Activated CD4-positive, alpha-beta memory T cell treated with anti-CD3 and anti-CD28 coated beads for 36 hours (primary cell): ENCODE data around the gene CREB3L2. TPM values are rescaled to one million over a fixed set of nuclear protein-coding genes. Genes with fewer than 3 reads are reported as not detected.
"Not testable (repeated sequence)": the region's sequence is repeated elsewhere in the genome, so short reads cannot be mapped to it uniquely, and the experiment has no call there.

Source experiments
- CTCF ChIA-PET: fragments of 350-600 bp; sonication (Branson Sonifier 250); formaldehyde crosslinking; loops from one replicate; lab custom pipeline; 2021; ENCODE audit warnings: antibody characterized with exemption, inconsistent platforms; lab: Charles Lee
- POLR2A ChIA-PET: fragments of 350-600 bp; sonication (Branson Sonifier 250); formaldehyde crosslinking; loops from one replicate; lab custom pipeline; 2021; ENCODE audit warnings: antibody characterized with exemption; lab: Charles Lee
- DNase-seq: peaks from one replicate; pipeline ENCODE4 v3.0.0-alpha.2; 2020
- H3K27ac Mint-ChIP-seq: one replicate; pipeline ENCODE4 v1.8.0; 2021; ENCODE audit warnings: mixed read lengths
- H3K27me3 Mint-ChIP-seq: one replicate; pipeline ENCODE4 v1.8.0; 2021; ENCODE audit warnings: mixed read lengths
- H3K36me3 Mint-ChIP-seq: one replicate; pipeline ENCODE4 v1.8.0; 2021; ENCODE audit warnings: mixed read lengths
- H3K4me1 Mint-ChIP-seq: one replicate; pipeline ENCODE4 v1.8.0; 2021; ENCODE audit warnings: low read depth, mixed read lengths
- H3K4me3 Mint-ChIP-seq: one replicate; pipeline ENCODE4 v1.8.0; 2021; ENCODE audit warnings: mild to moderate bottlenecking, mixed read lengths
- H3K9me3 Mint-ChIP-seq: one replicate; pipeline ENCODE4 v1.8.0; 2021; ENCODE audit warnings: mixed read lengths
- intact Hi-C: fragments of 100-400 bp; cut with micrococcal nuclease; formaldehyde crosslinking; loops from one replicate; pipeline ENCODE4 v1.15.1; 2023
- total RNA-seq, 2 experiments: library from RNA; stranded (reverse); gene quantifications; one replicate each; pipeline ENCODE4 v1.2.3, GENCODE V29; 2021

Gene CREB3L2
- total RNA-seq, 2 experiments from 2014 or later, result 36.1 to 39.4 TPM

- POLR2A ChIA-PET, result no interaction called here
These were observed 24.7 kb downstream of the CREB3L2 start for GRCh38 chr7:137977173-137977572.

GRCh38 chr7:137976696-137977095 is 25.2 kb downstream of the CREB3L2 start:
- intact Hi-C loops, result no loop called here
- H3K27me3 Mint-ChIP-seq, result no peaks in the 10 kb centered on the region
- DNase-seq, result no peak
- H3K27ac Mint-ChIP-seq, result no peak overlapping the region
- no peak overlapping the region for H3K4me3 Mint-ChIP-seq
- H3K4me1 Mint-ChIP-seq, result peaks cover 5% of the 10 kb centered on the region
- POLR2A ChIA-PET, result no interaction called here
- peaks cover 6% of the 10 kb centered on the region for H3K36me3 Mint-ChIP-seq
- CTCF ChIA-PET, result no interaction called here
- H3K9me3 Mint-ChIP-seq, result no peaks in the 10 kb centered on the region

More at GRCh38 chr7:137977173-137977572, 24.7 kb downstream of the CREB3L2 start:
- CTCF ChIA-PET, result no interaction called here
- H3K4me1 Mint-ChIP-seq, result peaks cover 5% of the 10 kb centered on the region
- no peaks in the 10 kb centered on the region for H3K27me3 Mint-ChIP-seq
- intact Hi-C loops, result no loop called here
- peaks cover under 1% of the 10 kb centered on the region for H3K9me3 Mint-ChIP-seq
- H3K36me3 Mint-ChIP-seq, result peaks cover 6% of the 10 kb centered on the region
- H3K4me3 Mint-ChIP-seq, result no peak overlapping the region
- no peak overlapping the region for H3K27ac Mint-ChIP-seq
- DNase-seq, result no peak

GRCh38 chr7:137976232-137976631 is 25.7 kb downstream of the CREB3L2 start:
- POLR2A ChIA-PET, result no interaction called here
- no peaks in the 10 kb centered on the region for H3K9me3 Mint-ChIP-seq
- intact Hi-C loops, result no loop called here
- H3K4me3 Mint-ChIP-seq, result no peak overlapping the region
- CTCF ChIA-PET, result no interaction called here
- H3K4me1 Mint-ChIP-seq, result peaks cover 5% of the 10 kb centered on the region
- H3K27me3 Mint-ChIP-seq, result no peaks in the 10 kb centered on the region
- peaks cover 6% of the 10 kb centered on the region for H3K36me3 Mint-ChIP-seq
- DNase-seq, result no peak
- H3K27ac Mint-ChIP-seq, result no peak overlapping the region

GRCh38 chr7:137975768-137976167 is 26.1 kb downstream of the CREB3L2 start:
- intact Hi-C loops, result no loop called here
- ChIA-PET CTCF (interaction anchor here (1.0 kb wide), 1 partner anchor 350 kb away, joined by 4 read pairs; no protein-coding TSS in a partner anchor), POLR2A (no interaction called here)

GRCh38 chr7:137975221-137975620 is 26.7 kb downstream of the CREB3L2 start:
- POLR2A ChIA-PET, result no interaction called here
- Mint-ChIP-seq H3K36me3 (peaks cover 3% of the 10 kb centered on the region), H3K27me3 (no peaks in the 10 kb centered on the region), H3K4me1 (peaks cover 2% of the 10 kb centered on the region), H3K27ac (no peak overlapping the region), H3K4me3 (no peak overlapping the region), H3K9me3 (no peaks in the 10 kb centered on the region)
- intact Hi-C loops, result no loop called here
- CTCF ChIA-PET, result interaction anchor here (0.6 to 1.0 kb wide), 2 partner anchors 71 to 349 kb away, joined by 3 to 4 read pairs; no protein-coding TSS in a partner anchor
- DNase-seq, result no peak

More at GRCh38 chr7:137975768-137976167, 26.1 kb downstream of the CREB3L2 start:
- peaks cover 3% of the 10 kb centered on the region for H3K4me1 Mint-ChIP-seq
- peaks cover 4% of the 10 kb centered on the region for H3K36me3 Mint-ChIP-seq
- H3K27me3 Mint-ChIP-seq, result no peaks in the 10 kb centered on the region
- no peak overlapping the region for H3K4me3 Mint-ChIP-seq
- no peak overlapping the region for H3K27ac Mint-ChIP-seq
- H3K9me3 Mint-ChIP-seq, result no peaks in the 10 kb centered on the region
- DNase-seq, result no peak

- no peaks in the 10 kb centered on the region for H3K27me3 Mint-ChIP-seq
- H3K4me3 Mint-ChIP-seq, result no peak overlapping the region
- no peaks in the 10 kb centered on the region for H3K9me3 Mint-ChIP-seq
- DNase-seq, result no peak
- intact Hi-C loops, result no loop called here
- ChIA-PET CTCF (interaction anchor here (0.6 to 1.0 kb wide), 2 partner anchors 71 to 349 kb away, joined by 3 to 4 read pairs; no protein-coding TSS in a partner anchor), POLR2A (no interaction called here)
- no peak overlapping the region for H3K27ac Mint-ChIP-seq
- H3K4me1 Mint-ChIP-seq, result peaks cover 2% of the 10 kb centered on the region
- H3K36me3 Mint-ChIP-seq, result peaks cover 2% of the 10 kb centered on the region
These were observed 27.1 kb downstream of the CREB3L2 start for GRCh38 chr7:137974766-137975165.

GRCh38 chr7:137970253-137970975 is 31.5 kb downstream of the CREB3L2 start:
- CTCF ChIA-PET, result interaction anchor here (1.0 kb wide), 1 partner anchor 131 kb away, joined by 3 read pairs; no protein-coding TSS in a partner anchor
- POLR2A ChIA-PET, result no interaction called here
- Mint-ChIP-seq H3K4me1 (peaks cover 14% of the 10 kb centered on the region), H3K27me3 (no peaks in the 10 kb centered on the region), H3K27ac (no peak overlapping the region), H3K36me3 (peaks cover 4% of the 10 kb centered on the region), H3K4me3 (no peak overlapping the region), H3K9me3 (no peaks in the 10 kb centered on the region)
- no peak for DNase-seq
- intact Hi-C loops, result no loop called here

GRCh38 chr7:137969828-137970227 is 32.1 kb downstream of the CREB3L2 start:
- DNase-seq, result no peak
- Mint-ChIP-seq H3K27ac (no peak overlapping the region), H3K36me3 (peaks cover 4% of the 10 kb centered on the region), H3K27me3 (no peaks in the 10 kb centered on the region), H3K4me3 (no peak overlapping the region), H3K4me1 (peaks cover 14% of the 10 kb centered on the region), H3K9me3 (no peaks in the 10 kb centered on the region)
- intact Hi-C loops, result no loop called here
- CTCF ChIA-PET, result no interaction called here
- POLR2A ChIA-PET, result no interaction called here

GRCh38 chr7:137968890-137969289 is 33.0 kb downstream of the CREB3L2 start:
- H3K27me3 Mint-ChIP-seq, result no peaks in the 10 kb centered on the region
- no peaks in the 10 kb centered on the region for H3K9me3 Mint-ChIP-seq
- peaks cover 14% of the 10 kb centered on the region for H3K4me1 Mint-ChIP-seq
- H3K27ac Mint-ChIP-seq, result no peak overlapping the region
- ChIA-PET POLR2A (no interaction called here), CTCF (no interaction called here)
- DNase-seq, result no peak
- H3K36me3 Mint-ChIP-seq, result peaks cover 4% of the 10 kb centered on the region
- intact Hi-C loops, result no loop called here
- no peak overlapping the region for H3K4me3 Mint-ChIP-seq

- peaks cover 14% of the 10 kb centered on the region for H3K4me1 Mint-ChIP-seq
- H3K4me3 Mint-ChIP-seq, DNase-seq, H3K27ac Mint-ChIP-seq, intact Hi-C loops, H3K27me3 Mint-ChIP-seq, POLR2A ChIA-PET, H3K36me3 Mint-ChIP-seq, CTCF ChIA-PET, H3K9me3 Mint-ChIP-seq: not testable (repeated sequence)
These were observed 33.5 kb downstream of the CREB3L2 start for GRCh38 chr7:137968339-137968738.

- POLR2A ChIA-PET, result no interaction called here
- no peak overlapping the region for H3K27ac Mint-ChIP-seq
- no peak overlapping the region for H3K4me3 Mint-ChIP-seq
These were observed 34.5 kb downstream of the CREB3L2 start for GRCh38 chr7:137967143-137968018.

GRCh38 chr7:137966641-137967142 is 35.2 kb downstream of the CREB3L2 start:
- no peaks in the 10 kb centered on the region for H3K27me3 Mint-ChIP-seq
- DNase-seq, result no peak
- intact Hi-C loops, result no loop called here
- ChIA-PET POLR2A (no interaction called here), CTCF (interaction anchor here (1.3 kb wide), 1 partner anchor 63 kb away, joined by 3 read pairs; no protein-coding TSS in a partner anchor)
- no peak overlapping the region for H3K4me3 Mint-ChIP-seq
- peaks cover 4% of the 10 kb centered on the region for H3K36me3 Mint-ChIP-seq
- H3K27ac Mint-ChIP-seq, result no peak overlapping the region
- peaks cover 17% of the 10 kb centered on the region for H3K4me1 Mint-ChIP-seq
- H3K9me3 Mint-ChIP-seq, result no peaks in the 10 kb centered on the region

More at GRCh38 chr7:137967143-137968018, 34.5 kb downstream of the CREB3L2 start:
- H3K4me1 Mint-ChIP-seq, result peaks cover 14% of the 10 kb centered on the region
- H3K9me3 Mint-ChIP-seq, result no peaks in the 10 kb centered on the region
- CTCF ChIA-PET, result interaction anchor here (1.3 kb wide), 1 partner anchor 63 kb away, joined by 3 read pairs; no protein-coding TSS in a partner anchor
- H3K27me3 Mint-ChIP-seq, result no peaks in the 10 kb centered on the region
- DNase-seq, result no peak
- H3K36me3 Mint-ChIP-seq, result peaks cover 4% of the 10 kb centered on the region
- intact Hi-C loops, result no loop called here
